Measurements from ENCODE around the gene TYW1B.
"Not testable (repeated sequence)": the region's sequence is repeated elsewhere in the genome, so short reads cannot be mapped to it uniquely, and the experiment has no call there.

DNA sequence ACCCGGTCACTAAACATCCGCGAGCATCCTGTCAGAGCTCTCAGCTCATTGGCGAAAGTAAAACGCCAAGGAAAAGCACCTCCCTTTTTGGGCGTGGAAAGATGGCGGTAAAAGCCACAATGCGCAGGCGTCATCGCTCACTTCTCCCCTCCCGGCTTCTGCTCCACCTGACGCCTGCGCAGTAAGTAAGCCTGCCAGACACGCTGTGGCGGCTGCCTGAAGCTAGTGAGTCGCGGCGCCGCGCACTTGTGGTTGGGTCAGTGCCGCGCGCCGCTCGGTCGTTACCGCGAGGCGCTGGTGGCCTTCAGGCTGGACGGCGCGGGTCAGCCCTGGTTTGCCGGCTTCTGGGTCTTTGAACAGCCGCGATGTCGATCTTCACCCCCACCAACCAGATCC, 1.3 kb upstream of the TYW1B start:
- TF ChIP-seq, protein P1, sequence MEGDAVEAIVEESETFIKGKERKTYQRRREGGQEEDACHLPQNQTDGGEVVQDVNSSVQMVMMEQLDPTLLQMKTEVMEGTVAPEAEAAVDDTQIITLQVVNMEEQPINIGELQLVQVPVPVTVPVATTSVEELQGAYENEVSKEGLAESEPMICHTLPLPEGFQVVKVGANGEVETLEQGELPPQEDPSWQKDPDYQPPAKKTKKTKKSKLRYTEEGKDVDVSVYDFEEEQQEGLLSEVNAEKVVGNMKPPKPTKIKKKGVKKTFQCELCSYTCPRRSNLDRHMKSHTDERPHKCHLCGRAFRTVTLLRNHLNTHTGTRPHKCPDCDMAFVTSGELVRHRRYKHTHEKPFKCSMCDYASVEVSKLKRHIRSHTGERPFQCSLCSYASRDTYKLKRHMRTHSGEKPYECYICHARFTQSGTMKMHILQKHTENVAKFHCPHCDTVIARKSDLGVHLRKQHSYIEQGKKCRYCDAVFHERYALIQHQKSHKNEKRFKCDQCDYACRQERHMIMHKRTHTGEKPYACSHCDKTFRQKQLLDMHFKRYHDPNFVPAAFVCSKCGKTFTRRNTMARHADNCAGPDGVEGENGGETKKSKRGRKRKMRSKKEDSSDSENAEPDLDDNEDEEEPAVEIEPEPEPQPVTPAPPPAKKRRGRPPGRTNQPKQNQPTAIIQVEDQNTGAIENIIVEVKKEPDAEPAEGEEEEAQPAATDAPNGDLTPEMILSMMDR (IDR thresholded peaks at IDR 0.05): peak in 1 of 3 experiments; percentile 27
- TF ChIP-seq POLR2AphosphoS5 (IDR thresholded peaks at IDR 0.05): peak; percentile 97 to 100
- not testable (repeated sequence) for TF ChIP-seq EP300 (IDR thresholded peaks at IDR 0.05)
